Measurements from ENCODE around the gene FLYWCH1.

Gene FLYWCH1

GRCh38 chr16:2912330-2913199 is 834 bp downstream of the FLYWCH1 start:
- peak overlapping the region; percentile 89 for H3K4me2 ChIP-seq (ENCODE audit: insufficient read depth, low read length)
- H3K27me3 ChIP-seq (ENCODE audit: insufficient read depth, low read length, poor library complexity): no peaks in the 10 kb centered on the region
- peak overlapping the region; percentile 66 for H3K9ac ChIP-seq (ENCODE audit: low read depth, low read length)
- H4K20me1 ChIP-seq (ENCODE audit: insufficient read depth, low read length): no peaks in the 10 kb centered on the region
- ATAC-seq (ENCODE audit: insufficient read depth, low read depth) (peak; percentile 27; the same call in 2 of the 3 replicates), DNase-seq (peak; percentile 37)
- H2AFZ ChIP-seq (ENCODE audit: low read depth, low read length): peak overlapping the region; percentile 72
- peaks cover 16% of the 10 kb centered on the region for H3K79me2 ChIP-seq (ENCODE audit: insufficient read depth, low read length)
- H3K4me1 ChIP-seq (ENCODE audit: insufficient read depth, low read length): peaks cover 23% of the 10 kb centered on the region
- TF ChIP-seq EZH2 (IDR thresholded peaks at IDR 0.05; ENCODE audit: borderline replicate concordance, low read depth, low read length, severe bottlenecking): no peak
- TF ChIP-seq, protein P1, sequence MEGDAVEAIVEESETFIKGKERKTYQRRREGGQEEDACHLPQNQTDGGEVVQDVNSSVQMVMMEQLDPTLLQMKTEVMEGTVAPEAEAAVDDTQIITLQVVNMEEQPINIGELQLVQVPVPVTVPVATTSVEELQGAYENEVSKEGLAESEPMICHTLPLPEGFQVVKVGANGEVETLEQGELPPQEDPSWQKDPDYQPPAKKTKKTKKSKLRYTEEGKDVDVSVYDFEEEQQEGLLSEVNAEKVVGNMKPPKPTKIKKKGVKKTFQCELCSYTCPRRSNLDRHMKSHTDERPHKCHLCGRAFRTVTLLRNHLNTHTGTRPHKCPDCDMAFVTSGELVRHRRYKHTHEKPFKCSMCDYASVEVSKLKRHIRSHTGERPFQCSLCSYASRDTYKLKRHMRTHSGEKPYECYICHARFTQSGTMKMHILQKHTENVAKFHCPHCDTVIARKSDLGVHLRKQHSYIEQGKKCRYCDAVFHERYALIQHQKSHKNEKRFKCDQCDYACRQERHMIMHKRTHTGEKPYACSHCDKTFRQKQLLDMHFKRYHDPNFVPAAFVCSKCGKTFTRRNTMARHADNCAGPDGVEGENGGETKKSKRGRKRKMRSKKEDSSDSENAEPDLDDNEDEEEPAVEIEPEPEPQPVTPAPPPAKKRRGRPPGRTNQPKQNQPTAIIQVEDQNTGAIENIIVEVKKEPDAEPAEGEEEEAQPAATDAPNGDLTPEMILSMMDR (IDR thresholded peaks at IDR 0.05; ENCODE audit: borderline replicate concordance, extremely low read depth, low read length, poor library complexity, severe bottlenecking): no peak
- peaks cover 15% of the 10 kb centered on the region for H3K36me3 ChIP-seq (ENCODE audit: insufficient read depth, low read length)
- H3K9me3 ChIP-seq (ENCODE audit: insufficient read depth, low read length, severe bottlenecking): no peaks in the 10 kb centered on the region
- peak overlapping the region; percentile 56; the same call in 1 of the 2 replicates for H3K27ac ChIP-seq (ENCODE audit: low read length)
- H3K4me3 ChIP-seq (ENCODE audit: low read depth in 1 of 2, low read length in 2 of 2): peak overlapping the region; percentile 43 to 82; a peak in 3 of 4 replicates

GRCh38 chr16:2913603-2914002 is 1.9 kb downstream of the FLYWCH1 start:
- H3K4me2 ChIP-seq (ENCODE audit: insufficient read depth, low read length): peak overlapping the region; percentile 89

GRCh38 chr16:2914233-2914632 is 2.5 kb downstream of the FLYWCH1 start:
- DNase-seq: no peak

More at GRCh38 chr16:2913603-2914002, 1.9 kb downstream of the FLYWCH1 start:
- peaks cover 16% of the 10 kb centered on the region for H3K79me2 ChIP-seq (ENCODE audit: insufficient read depth, low read length)
- H3K9me3 ChIP-seq (ENCODE audit: insufficient read depth, low read length, severe bottlenecking): no peaks in the 10 kb centered on the region
- peaks cover 15% of the 10 kb centered on the region for H3K36me3 ChIP-seq (ENCODE audit: insufficient read depth, low read length)
- peaks cover 23% of the 10 kb centered on the region for H3K4me1 ChIP-seq (ENCODE audit: insufficient read depth, low read length)
- TF ChIP-seq, protein P1 (IDR thresholded peaks at IDR 0.05; ENCODE audit: borderline replicate concordance, extremely low read depth, low read length, poor library complexity, severe bottlenecking): no peak
- TF ChIP-seq EZH2 (IDR thresholded peaks at IDR 0.05; ENCODE audit: borderline replicate concordance, low read depth, low read length, severe bottlenecking): no peak
- H4K20me1 ChIP-seq (ENCODE audit: insufficient read depth, low read length): no peaks in the 10 kb centered on the region
- H3K27ac ChIP-seq (ENCODE audit: low read length): no peak overlapping the region
- no peaks in the 10 kb centered on the region for H3K27me3 ChIP-seq (ENCODE audit: insufficient read depth, low read length, poor library complexity)
- H2AFZ ChIP-seq (ENCODE audit: low read depth, low read length): no peak overlapping the region
- H3K9ac ChIP-seq (ENCODE audit: low read depth, low read length): no peak overlapping the region
- H3K4me3 ChIP-seq (ENCODE audit: low read depth in 1 of 2, low read length in 2 of 2): peak overlapping the region in 1 of 2 experiments; percentile 82; a peak in 1 of 4 replicates
- ATAC-seq (ENCODE audit: insufficient read depth, low read depth) (no peak), DNase-seq (no peak)

More at GRCh38 chr16:2914233-2914632, 2.5 kb downstream of the FLYWCH1 start:
- ATAC-seq (ENCODE audit: insufficient read depth, low read depth): no peak
- Histone ChIP-seq H3K79me2 (ENCODE audit: insufficient read depth, low read length) (peaks cover 16% of the 10 kb centered on the region), H4K20me1 (ENCODE audit: insufficient read depth, low read length) (no peaks in the 10 kb centered on the region), H3K4me3 (ENCODE audit: low read depth in 1 of 2, low read length in 2 of 2) (no peak overlapping the region), H3K36me3 (ENCODE audit: insufficient read depth, low read length) (peaks cover 15% of the 10 kb centered on the region), H3K27ac (ENCODE audit: low read length) (no peak overlapping the region), H3K4me1 (ENCODE audit: insufficient read depth, low read length) (peaks cover 23% of the 10 kb centered on the region), H2AFZ (ENCODE audit: low read depth, low read length) (no peak overlapping the region), H3K27me3 (ENCODE audit: insufficient read depth, low read length, poor library complexity) (no peaks in the 10 kb centered on the region), H3K9ac (ENCODE audit: low read depth, low read length) (no peak overlapping the region), H3K4me2 (ENCODE audit: insufficient read depth, low read length) (no peak overlapping the region), H3K9me3 (ENCODE audit: insufficient read depth, low read length, severe bottlenecking) (no peaks in the 10 kb centered on the region)
- TF ChIP-seq EZH2 (IDR thresholded peaks at IDR 0.05; ENCODE audit: borderline replicate concordance, low read depth, low read length, severe bottlenecking): no peak
- TF ChIP-seq, protein P1 (IDR thresholded peaks at IDR 0.05; ENCODE audit: borderline replicate concordance, extremely low read depth, low read length, poor library complexity, severe bottlenecking): no peak

All from DND-41 (cell line).